ENCODE measurements around the gene CNKSR2. TPM values are rescaled to one million over a fixed set of nuclear protein-coding genes. Genes with fewer than 3 reads are reported as not detected.

Gene CNKSR2
- 1 to 10 TPM in 1 of 2 donors, under 1 TPM in 1; 0.98 to 2.4 TPM for total RNA-seq

DNA sequence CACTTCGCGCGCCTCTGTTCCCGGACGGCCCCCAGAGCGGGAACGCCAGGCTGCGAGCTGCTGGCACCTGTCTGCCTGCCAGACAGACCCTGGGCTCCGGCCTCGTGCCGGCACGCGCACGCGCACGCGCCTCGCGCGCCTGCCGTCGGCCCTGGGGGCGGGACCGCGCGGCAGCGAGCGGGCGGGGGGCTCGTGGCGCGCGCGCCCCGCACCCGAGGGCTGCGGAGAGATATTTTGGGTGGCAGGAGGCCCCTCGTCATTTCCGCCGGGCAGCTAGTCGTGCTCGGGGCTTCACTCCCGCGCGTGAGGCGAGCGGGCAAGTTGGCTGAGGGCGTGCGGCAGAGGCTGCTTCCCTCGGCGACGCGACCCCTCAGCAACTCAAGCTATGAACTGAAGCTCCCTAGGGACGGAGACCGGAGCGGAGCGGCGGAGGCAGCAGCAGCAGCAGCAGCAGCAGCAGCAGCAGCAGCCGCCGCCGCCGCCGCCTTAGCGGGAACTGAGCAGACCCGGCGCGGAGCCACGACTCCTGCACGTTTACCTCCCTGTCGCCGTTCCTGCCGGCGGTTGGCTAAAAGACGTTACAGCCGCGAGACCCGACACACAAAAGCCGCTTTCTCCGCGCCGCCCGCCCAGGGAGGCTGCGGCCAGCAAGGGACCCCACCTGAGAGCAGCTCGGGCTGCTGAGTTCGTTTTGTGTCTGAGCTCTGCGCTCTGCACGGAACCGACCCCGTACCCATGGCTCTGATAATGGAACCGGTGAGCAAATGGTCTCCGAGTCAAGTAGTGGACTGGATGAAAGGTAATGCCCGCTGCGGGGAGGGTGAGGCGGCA, at the start of gene CNKSR2:
Gene CNKSR2, plus strand, starts transcription at position 256 of the 831 bp plus-strand sequence. Its CDS starts 480 bp downstream, at position 736.
- Mint-ChIP-seq H3K9me3 (no peaks in the 10 kb centered on the region), H3K4me3 (peak within 1 kb of the TSS; percentile 65), H3K27me3 (peaks cover 0 to 9% of the 10 kb centered on the region in 2 donors), H3K4me1 (ENCODE audit: low read depth in 2 of 2) (peaks cover 0 to 2% of the 10 kb centered on the region in 2 donors), H3K27ac (no peak within 1 kb of the TSS), H3K36me3 (no peaks in the 10 kb centered on the region)
- DNase-seq (ENCODE audit: low spot score) (peak; percentile 63), ATAC-seq (peak; percentile 83 to 86)

DNA sequence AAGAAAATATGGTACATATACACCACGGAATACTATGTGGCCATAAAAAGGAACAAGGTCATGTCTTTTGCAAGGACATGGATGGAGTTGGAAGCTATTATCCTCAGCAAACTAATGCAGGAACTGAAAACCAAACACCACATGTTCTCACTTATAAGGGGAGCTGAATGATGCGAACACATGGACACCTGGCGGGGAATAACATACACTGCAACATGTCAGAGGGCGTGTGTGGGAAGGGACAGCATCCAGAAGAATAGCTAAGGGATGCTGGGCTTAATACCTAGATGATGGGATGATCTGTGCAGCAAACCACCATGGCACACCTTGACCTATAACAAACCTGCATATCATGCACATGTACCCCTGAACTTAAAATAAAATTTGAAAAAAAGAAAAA, 19.5 kb upstream of the CNKSR2 start:
- Mint-ChIP-seq H3K4me3 (no peak overlapping the region), H3K27me3 (no peaks in the 10 kb centered on the region), H3K9me3 (peaks cover 30% of the 10 kb centered on the region), H3K27ac (no peak overlapping the region), H3K4me1 (ENCODE audit: low read depth in 2 of 2) (no peaks in the 10 kb centered on the region), H3K36me3 (peaks cover 17% of the 10 kb centered on the region)
- ATAC-seq = no peak
- no peak for DNase-seq (ENCODE audit: low spot score)

DNA sequence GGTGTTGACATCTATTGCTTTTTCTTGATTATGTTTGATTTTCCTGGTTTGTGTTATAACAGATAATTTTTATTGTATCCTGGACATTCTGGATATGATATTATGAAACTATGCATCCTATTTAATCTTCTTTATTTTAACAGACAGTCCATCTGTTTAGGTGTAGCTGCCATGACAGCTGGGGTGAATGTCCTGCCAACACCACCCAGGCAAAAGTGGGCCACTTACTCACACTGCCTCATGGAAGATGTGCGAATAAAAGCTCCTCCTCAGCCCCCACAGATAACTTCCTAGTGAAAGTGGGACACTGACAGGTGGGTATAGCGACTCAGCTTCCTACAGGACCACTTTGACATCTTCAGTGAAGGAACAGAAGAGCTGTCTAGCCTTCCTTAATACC, 18.4 kb upstream of the CNKSR2 start:
- H3K9me3 Mint-ChIP-seq = peaks cover 22% of the 10 kb centered on the region
- no peaks in the 10 kb centered on the region for H3K4me1 Mint-ChIP-seq (ENCODE audit: low read depth in 2 of 2)
- ATAC-seq = no peak
- no peak overlapping the region for H3K4me3 Mint-ChIP-seq
- no peak for DNase-seq (ENCODE audit: low spot score)
- peaks cover 12% of the 10 kb centered on the region for H3K36me3 Mint-ChIP-seq
- H3K27me3 Mint-ChIP-seq = no peaks in the 10 kb centered on the region
- no peak overlapping the region for H3K27ac Mint-ChIP-seq

DNA sequence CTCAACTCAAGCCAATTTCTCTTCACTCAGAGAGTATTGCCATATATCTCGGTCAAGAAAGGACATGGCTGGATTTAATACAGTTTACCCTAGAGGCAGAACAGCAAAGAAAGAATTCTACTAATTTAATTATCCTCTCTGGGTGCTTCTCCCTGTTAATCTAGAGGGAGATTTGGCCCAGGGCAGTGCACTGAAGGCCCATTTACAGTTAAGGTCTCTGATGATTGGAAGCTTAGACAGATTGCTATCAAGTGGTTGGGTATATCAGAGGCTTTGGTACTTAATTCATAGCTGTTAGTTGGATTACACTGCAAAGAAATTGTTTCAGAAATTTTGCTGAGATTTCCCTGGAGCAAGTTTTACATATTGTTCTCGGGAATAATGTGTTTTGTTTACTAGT, 4.6 kb upstream of the CNKSR2 start:
- Mint-ChIP-seq H3K36me3 (no peaks in the 10 kb centered on the region), H3K4me3 (no peak overlapping the region), H3K4me1 (ENCODE audit: low read depth in 2 of 2) (no peaks in the 10 kb centered on the region), H3K27ac (no peak overlapping the region), H3K9me3 (peaks cover 4% of the 10 kb centered on the region), H3K27me3 (peaks cover 3 to 12% of the 10 kb centered on the region in 2 donors)
- no peak for ATAC-seq
- no peak for DNase-seq (ENCODE audit: low spot score)

DNA sequence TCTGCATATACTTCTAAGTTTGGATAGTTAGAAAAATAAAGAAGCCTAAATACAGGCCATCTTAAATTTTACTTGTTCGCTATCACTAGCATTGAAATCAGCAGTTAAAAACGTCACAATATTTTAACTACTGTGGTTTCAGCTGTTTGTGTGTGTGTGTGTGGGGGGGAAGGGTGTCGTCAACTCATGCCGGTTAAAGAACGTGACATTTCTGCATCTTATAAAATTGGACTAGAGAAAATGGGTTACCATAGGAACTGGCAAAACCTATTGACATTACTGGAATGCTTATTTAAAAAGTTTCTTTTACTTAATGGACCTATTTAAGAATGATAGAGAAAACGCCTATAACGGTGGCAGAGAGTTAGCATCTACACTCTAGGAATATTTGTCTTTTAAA, 1.2 kb upstream of the CNKSR2 start:
- H3K9me3 Mint-ChIP-seq = no peaks in the 10 kb centered on the region
- ATAC-seq (no peak), DNase-seq (ENCODE audit: low spot score) (no peak)
- peaks cover 12% of the 10 kb centered on the region in 2 donors for H3K27me3 Mint-ChIP-seq
- no peak overlapping the region for H3K27ac Mint-ChIP-seq
- peak overlapping the region; percentile 19 for H3K4me3 Mint-ChIP-seq
- H3K4me1 Mint-ChIP-seq (ENCODE audit: low read depth in 2 of 2) = peaks cover 0 to 2% of the 10 kb centered on the region in 2 donors
- H3K36me3 Mint-ChIP-seq = no peaks in the 10 kb centered on the region

DNA sequence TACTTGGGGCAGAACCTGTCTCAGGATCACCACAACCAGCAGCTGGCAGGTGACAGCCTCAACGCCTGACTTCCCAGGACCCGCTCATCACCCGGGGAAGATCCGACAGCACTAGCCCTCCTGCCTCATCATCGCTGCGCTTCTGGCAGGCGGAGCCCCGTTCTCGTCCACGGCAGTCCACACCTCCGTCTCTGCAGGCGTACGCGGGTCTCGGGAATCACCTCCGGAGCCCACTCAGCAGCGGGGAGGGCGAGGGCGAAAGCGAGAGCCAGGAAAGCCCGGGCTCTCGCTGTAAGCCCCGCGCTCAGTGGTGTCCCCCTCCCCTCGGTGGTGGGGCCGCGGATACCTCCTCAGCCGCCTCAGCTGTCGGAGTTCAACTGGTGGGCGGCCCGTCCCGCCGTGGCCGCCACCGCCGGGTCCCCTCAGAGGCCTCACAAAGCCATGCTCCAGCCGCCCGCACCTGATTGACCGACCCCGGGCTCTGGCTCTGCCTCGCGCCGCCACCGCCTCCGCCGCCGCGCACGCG, 518 bp upstream of the CNKSR2 start:
- H3K4me3 Mint-ChIP-seq = no peak overlapping the region
- no peak overlapping the region for H3K27ac Mint-ChIP-seq
- ATAC-seq (no peak), DNase-seq (ENCODE audit: low spot score) (no peak)
- H3K36me3 Mint-ChIP-seq = no peaks in the 10 kb centered on the region
- no peaks in the 10 kb centered on the region for H3K9me3 Mint-ChIP-seq
- peaks cover 0 to 2% of the 10 kb centered on the region in 2 donors for H3K4me1 Mint-ChIP-seq (ENCODE audit: low read depth in 2 of 2)
- H3K27me3 Mint-ChIP-seq = peaks cover 5 to 12% of the 10 kb centered on the region in 2 donors

DNA sequence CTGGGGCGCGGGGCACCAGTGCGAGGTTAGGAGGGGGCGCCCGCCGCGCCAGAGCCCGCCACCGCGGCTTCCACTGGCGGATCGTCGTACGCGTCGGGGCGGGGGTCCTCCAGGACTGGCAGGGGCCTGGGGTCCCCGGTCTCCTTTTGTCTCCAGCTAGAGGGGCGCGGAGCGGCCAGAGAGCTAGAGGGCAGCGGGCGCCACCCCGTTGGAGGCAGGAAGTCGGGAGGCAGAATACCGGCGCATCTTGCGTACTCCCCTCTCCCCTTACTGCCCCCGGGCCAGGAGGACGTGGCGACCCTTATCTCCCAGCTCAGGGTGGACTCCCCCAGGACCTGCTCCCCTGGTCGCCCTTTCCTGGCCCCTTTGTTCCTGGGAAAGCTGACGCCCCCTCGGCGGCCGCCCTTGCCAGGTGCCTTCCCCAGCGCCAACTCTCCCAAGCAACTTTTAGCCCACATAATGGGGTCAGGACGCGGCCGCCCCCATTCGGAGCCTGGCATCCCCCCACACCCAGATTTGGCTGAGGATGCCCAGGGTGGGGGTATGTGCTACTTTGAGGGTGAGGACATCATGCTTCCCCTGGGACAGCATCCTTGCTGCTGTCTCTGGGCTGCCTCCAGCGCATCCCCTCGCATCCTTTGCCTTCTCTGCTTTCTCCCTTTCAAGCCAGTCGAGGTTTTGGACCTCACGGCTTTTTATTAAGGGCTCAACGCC, 933 bp downstream of the CNKSR2 start:
- peak in 1 of 2 donors; percentile 56 for ATAC-seq
- peaks cover 0 to 2% of the 10 kb centered on the region in 2 donors for H3K4me1 Mint-ChIP-seq (ENCODE audit: low read depth in 2 of 2)
- no peak overlapping the region for H3K27ac Mint-ChIP-seq
- H3K9me3 Mint-ChIP-seq = no peaks in the 10 kb centered on the region
- H3K4me3 Mint-ChIP-seq = peak overlapping the region; percentile 65
- peaks cover 0 to 9% of the 10 kb centered on the region in 2 donors for H3K27me3 Mint-ChIP-seq
- no peaks in the 10 kb centered on the region for H3K36me3 Mint-ChIP-seq
- no peak for DNase-seq (ENCODE audit: low spot score)

DNA sequence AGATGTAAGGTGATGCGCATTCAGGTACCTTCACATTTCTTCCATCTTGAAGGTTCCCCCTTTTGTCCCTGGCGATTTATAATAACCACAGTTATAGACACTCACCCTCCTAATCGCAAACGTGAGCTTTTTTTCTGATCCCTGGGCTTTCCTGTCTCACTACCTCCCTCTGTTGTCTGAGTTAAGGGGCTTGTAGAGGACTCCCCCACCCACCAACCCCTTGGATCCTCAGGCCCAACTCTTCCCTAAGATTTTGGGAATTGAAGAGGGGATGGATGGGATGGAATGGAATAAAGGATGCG, 1.4 kb downstream of the CNKSR2 start:
- ATAC-seq (no peak), DNase-seq (ENCODE audit: low spot score) (no peak)
- Mint-ChIP-seq H3K4me1 (ENCODE audit: low read depth in 2 of 2) (peaks cover 0 to 2% of the 10 kb centered on the region in 2 donors), H3K4me3 (peak overlapping the region; percentile 10), H3K27ac (no peak overlapping the region), H3K27me3 (peaks cover 0 to 9% of the 10 kb centered on the region in 2 donors), H3K36me3 (no peaks in the 10 kb centered on the region), H3K9me3 (no peaks in the 10 kb centered on the region)

DNA sequence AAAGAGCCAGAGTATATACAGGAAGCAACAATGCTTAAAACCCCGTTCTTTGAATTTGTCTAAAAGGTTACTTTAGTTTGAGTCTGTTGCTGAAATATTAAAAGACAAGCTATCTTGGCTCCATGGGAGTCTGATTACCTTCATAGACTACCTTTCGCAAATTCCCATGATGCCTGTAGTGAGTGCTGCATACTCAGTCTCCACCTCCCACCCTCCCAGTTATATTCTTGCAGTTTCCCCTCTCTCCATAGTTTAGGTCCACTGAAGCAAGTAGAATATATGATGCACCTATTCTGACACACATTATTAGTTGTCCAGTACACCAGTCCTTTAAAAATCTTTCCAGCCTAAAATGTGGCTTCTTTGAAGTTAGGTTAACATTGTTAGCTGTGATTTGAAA, 2.4 kb downstream of the CNKSR2 start:
- peaks cover 0 to 9% of the 10 kb centered on the region in 2 donors for H3K27me3 Mint-ChIP-seq
- H3K36me3 Mint-ChIP-seq = no peaks in the 10 kb centered on the region
- no peak overlapping the region for H3K27ac Mint-ChIP-seq
- peaks cover 0 to 2% of the 10 kb centered on the region in 2 donors for H3K4me1 Mint-ChIP-seq (ENCODE audit: low read depth in 2 of 2)
- peak overlapping the region; percentile 35 for H3K4me3 Mint-ChIP-seq
- ATAC-seq = no peak
- no peak for DNase-seq (ENCODE audit: low spot score)
- no peaks in the 10 kb centered on the region for H3K9me3 Mint-ChIP-seq

DNA sequence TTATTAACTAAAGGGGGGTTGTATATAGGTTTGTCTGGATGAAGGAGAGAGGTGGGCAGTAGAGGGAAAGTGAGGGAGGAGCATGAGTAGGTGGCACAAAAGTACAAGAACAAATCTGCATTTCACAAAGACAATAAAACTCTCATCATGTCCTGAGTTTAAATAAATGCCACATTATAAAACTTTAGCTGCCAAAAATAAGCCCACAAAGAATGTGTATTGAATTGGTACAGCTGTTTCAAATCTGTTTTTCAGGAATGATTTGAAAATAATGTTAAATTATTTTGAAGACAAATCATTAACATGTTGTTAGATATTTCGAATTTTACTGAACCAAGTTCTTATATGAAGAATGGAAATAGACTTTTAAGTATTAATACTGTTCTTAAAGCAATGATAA, 5.8 kb downstream of the CNKSR2 start:
- H3K9me3 Mint-ChIP-seq = no peaks in the 10 kb centered on the region
- DNase-seq (ENCODE audit: low spot score) (no peak), ATAC-seq (no peak)
- H3K4me1 Mint-ChIP-seq (ENCODE audit: low read depth in 2 of 2) = peaks cover 0 to 2% of the 10 kb centered on the region in 2 donors
- H3K27me3 Mint-ChIP-seq = peaks cover 0 to 9% of the 10 kb centered on the region in 2 donors
- H3K4me3 Mint-ChIP-seq = no peak overlapping the region
- H3K36me3 Mint-ChIP-seq = no peaks in the 10 kb centered on the region
- no peak overlapping the region for H3K27ac Mint-ChIP-seq

DNA sequence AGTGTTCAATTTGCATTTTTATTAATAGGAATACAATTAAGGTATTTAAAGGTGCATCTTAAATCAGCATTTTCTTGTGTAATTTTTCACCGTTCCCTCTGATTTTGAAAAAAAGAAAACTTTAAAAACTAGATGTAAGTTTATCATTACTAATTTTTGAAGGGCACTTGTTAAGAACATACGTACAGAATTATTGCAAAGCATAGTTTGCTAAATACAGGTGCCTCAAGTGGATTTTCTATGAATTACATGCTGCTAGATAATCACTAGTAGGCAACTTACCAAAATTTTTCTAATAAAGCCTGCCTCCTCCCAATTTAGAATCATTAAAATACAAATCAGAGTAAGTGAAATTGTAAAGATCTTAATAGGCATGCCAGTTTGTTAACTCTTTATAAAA, 8.5 kb downstream of the CNKSR2 start:
- ATAC-seq (no peak), DNase-seq (ENCODE audit: low spot score) (no peak)
- no peaks in the 10 kb centered on the region for H3K4me1 Mint-ChIP-seq (ENCODE audit: low read depth in 2 of 2)
- no peak overlapping the region for H3K4me3 Mint-ChIP-seq
- no peak overlapping the region for H3K27ac Mint-ChIP-seq
- H3K27me3 Mint-ChIP-seq = peaks cover 0 to 2% of the 10 kb centered on the region in 2 donors
- no peaks in the 10 kb centered on the region for H3K36me3 Mint-ChIP-seq
- H3K9me3 Mint-ChIP-seq = no peaks in the 10 kb centered on the region

DNA sequence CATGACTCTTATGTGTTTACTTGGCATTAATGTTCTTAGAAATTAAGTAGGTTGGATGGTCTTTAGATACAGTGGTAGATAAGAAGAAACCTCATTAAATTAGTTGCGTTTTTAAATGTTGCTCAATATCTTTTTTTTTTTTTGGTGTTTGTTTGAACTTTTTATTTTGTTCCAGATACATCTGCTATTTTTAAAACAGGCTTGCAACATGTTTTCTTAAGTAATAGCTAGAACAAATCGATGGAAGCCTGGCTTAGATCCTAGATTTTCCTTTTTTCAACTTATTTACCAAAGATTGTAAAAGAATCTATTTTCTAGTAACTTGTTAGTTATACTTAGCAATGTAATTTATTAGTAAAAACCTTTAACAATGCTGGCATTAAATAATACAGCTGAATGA, 9.3 kb downstream of the CNKSR2 start:
- Mint-ChIP-seq H3K4me1 (ENCODE audit: low read depth in 2 of 2) (no peaks in the 10 kb centered on the region), H3K27ac (no peak overlapping the region), H3K27me3 (peaks cover 0 to 2% of the 10 kb centered on the region in 2 donors), H3K9me3 (no peaks in the 10 kb centered on the region), H3K36me3 (no peaks in the 10 kb centered on the region), H3K4me3 (no peak overlapping the region)
- ATAC-seq (no peak), DNase-seq (ENCODE audit: low spot score) (no peak)

DNA sequence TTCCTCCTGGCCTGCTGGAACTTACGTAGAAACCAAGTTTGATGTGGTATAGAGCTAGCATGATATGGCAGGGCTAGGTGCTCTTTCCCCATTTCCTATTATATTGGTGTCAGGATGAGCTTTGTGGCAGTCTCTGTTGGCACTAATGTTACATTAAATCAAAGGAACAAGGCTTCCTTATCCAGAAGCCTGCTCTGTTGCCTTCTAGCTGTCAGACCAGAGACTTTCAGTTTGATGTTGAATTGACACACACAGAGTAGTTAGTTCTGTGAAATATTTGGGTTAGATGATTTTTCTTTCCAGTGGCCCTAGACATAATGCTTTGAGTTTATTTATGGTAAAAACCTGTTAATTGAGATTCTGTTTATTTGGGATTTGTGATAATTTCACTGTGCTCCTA, 10.0 kb downstream of the CNKSR2 start:
- Mint-ChIP-seq H3K4me3 (no peak overlapping the region), H3K4me1 (ENCODE audit: low read depth in 2 of 2) (no peaks in the 10 kb centered on the region), H3K27ac (no peak overlapping the region), H3K27me3 (peaks cover 0 to 2% of the 10 kb centered on the region in 2 donors), H3K36me3 (no peaks in the 10 kb centered on the region), H3K9me3 (no peaks in the 10 kb centered on the region)
- ATAC-seq = no peak
- no peak for DNase-seq (ENCODE audit: low spot score)

DNA sequence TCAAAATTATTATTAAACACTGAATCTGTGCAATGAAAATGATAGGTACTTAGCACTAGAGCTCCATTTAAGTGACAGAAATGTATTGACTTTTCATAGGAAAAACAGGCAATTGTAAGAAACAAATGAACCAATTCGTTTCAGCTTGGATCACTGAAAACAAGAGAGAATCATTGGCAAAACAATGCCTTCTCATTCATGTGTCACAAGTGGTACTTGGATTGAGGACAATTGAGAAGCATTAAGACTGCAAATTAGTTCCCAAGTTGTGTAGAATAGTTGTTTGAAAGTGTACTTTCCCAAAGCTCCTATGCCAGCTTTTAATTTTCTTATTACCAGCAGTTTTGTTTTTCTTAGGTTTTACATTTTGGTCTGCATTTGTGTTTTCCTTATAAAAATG, 20.6 kb downstream of the CNKSR2 start:
- no peaks in the 10 kb centered on the region for H3K27me3 Mint-ChIP-seq

More for the DNA sequence above, 20.6 kb downstream of the CNKSR2 start:
- no peaks in the 10 kb centered on the region for H3K9me3 Mint-ChIP-seq
- H3K4me3 Mint-ChIP-seq = no peak overlapping the region
- H3K4me1 Mint-ChIP-seq (ENCODE audit: low read depth in 2 of 2) = no peaks in the 10 kb centered on the region
- no peak overlapping the region for H3K27ac Mint-ChIP-seq
- H3K36me3 Mint-ChIP-seq = no peaks in the 10 kb centered on the region
- no peak for DNase-seq (ENCODE audit: low spot score)
- no peak for ATAC-seq
